ENCODE results near the gene GTF2H1. TPM values are rescaled to one million over a fixed set of nuclear protein-coding genes. Genes with fewer than 3 reads are reported as not detected.

The GTF2H1 gene
- total RNA-seq, 6 experiments from 2014 or later, result 13.3 to 30.7 (median 19.7) TPM

DNA sequence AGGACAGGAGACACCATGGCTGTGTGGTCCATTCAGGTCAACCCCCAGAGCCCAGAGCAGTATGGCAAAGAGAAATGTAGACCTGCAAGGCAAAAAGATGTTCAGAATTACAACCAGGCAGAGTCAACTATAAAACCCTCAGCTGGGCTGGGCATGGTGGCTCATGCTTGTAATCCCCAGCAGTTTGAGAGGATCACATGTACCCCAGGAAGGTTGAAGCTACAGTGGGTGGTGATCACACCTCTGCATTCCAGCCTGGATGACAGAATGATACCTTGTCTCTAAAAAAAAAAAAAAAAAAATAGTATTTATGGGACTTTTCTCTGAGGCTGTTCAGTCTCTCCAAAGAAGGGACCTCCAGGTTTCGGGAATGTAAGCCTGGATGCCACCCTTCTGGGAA lies 53.6 kb downstream of the GTF2H1 start:
- Histone ChIP-seq H3K27me3 (no peaks in the 10 kb centered on the region), H3K4me3 (no peak overlapping the region), H3K27ac (no peak overlapping the region), H3K36me3 (no peaks in the 10 kb centered on the region), H3K4me1 (no peaks in the 10 kb centered on the region), H3K9me3 (no peaks in the 10 kb centered on the region)
- no peak for TF ChIP-seq POLR2A (IDR thresholded peaks at IDR 0.05)
- TF ChIP-seq, protein P1, sequence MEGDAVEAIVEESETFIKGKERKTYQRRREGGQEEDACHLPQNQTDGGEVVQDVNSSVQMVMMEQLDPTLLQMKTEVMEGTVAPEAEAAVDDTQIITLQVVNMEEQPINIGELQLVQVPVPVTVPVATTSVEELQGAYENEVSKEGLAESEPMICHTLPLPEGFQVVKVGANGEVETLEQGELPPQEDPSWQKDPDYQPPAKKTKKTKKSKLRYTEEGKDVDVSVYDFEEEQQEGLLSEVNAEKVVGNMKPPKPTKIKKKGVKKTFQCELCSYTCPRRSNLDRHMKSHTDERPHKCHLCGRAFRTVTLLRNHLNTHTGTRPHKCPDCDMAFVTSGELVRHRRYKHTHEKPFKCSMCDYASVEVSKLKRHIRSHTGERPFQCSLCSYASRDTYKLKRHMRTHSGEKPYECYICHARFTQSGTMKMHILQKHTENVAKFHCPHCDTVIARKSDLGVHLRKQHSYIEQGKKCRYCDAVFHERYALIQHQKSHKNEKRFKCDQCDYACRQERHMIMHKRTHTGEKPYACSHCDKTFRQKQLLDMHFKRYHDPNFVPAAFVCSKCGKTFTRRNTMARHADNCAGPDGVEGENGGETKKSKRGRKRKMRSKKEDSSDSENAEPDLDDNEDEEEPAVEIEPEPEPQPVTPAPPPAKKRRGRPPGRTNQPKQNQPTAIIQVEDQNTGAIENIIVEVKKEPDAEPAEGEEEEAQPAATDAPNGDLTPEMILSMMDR (IDR thresholded peaks at IDR 0.05), result no peak
- no CpG with 5 or more reads among the region's 1 CpG for WGBS (ENCODE audit: insufficient coverage, low coverage, low lambda C conversion rate, missing lambda C conversion rate)
- intact Hi-C loops (cut with DNase I), result no loop called here
- ATAC-seq (no peak), DNase-seq (no peak)

DNA sequence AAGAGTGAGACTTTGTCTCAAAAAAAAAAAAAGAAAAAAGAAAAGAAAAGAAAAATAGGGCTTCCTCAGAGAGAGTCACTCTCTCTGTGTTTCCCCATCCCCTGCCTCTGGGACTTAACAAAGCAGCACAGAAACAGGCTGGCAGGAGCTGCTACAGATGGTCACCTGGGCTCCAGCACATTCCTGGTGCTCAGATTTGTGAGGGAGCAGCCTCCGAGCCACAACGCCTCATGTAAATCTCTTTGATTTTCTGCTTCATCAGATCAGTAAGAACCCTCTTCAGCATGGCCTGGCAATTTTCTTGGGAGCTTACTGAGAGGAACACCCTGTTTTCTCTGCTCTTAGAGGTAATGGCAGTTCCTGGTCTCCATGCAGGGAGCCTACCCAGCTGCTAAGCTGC lies 56.8 kb downstream of the GTF2H1 start:
- no peak for ATAC-seq
- peaks cover 0 to 18% (median 14%) of the 10 kb centered on the region in 4 donors for H3K4me1 ChIP-seq
- DNase-seq, result no peak
- TF ChIP-seq, protein P1 (IDR thresholded peaks at IDR 0.05), result no peak
- no peak for TF ChIP-seq POLR2A (IDR thresholded peaks at IDR 0.05)
- no peak overlapping the region for H3K4me3 ChIP-seq
- no CpG with 5 or more reads among the region's 2 CpGs for WGBS (ENCODE audit: insufficient coverage, low coverage, low lambda C conversion rate, missing lambda C conversion rate)
- H3K9me3 ChIP-seq, result no peaks in the 10 kb centered on the region
- H3K36me3 ChIP-seq, result no peaks in the 10 kb centered on the region
- no peak overlapping the region for H3K27ac ChIP-seq
- no peaks in the 10 kb centered on the region for H3K27me3 ChIP-seq
- intact Hi-C loops (cut with DNase I), result no loop called here

DNA sequence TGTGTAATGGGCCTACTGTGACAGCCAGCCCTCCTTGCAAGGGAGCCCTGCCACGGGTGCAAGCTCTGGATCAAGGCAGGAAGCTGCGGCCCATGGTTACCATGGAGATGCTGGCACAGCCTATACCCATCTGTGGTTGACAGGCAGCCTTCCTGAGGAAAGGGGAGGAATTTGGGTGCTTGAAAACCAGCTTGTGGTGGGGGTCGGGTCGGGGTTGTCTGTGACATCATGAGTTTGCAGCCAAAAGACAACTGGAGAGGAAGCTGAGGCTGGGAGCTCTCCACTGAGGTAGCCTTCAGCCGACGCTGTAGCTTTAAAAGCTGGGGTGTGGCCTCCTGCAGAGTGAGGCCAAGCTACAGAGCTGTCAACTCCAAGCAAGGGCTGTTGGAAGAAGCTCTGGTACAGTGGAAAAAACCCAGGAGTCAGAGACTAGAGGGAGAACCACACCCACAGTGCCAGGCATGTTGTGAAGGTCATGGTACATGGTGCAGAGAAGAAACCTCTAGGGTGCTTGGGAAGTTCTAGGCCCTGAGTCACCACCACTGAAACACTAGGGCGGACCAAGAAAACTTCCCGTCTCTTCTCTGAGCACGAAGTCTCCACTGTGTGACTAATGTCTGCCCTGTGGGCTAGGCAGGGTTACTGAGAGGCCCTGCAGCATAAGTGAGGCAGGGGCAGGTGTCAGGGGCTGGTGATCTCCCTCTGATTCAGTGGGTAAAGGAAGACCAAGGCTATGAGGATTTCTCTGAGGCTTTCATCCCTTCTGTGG lies 61.2 kb downstream of the GTF2H1 start:
- 18% methylated on average over 7 of the region's 9 CpGs for WGBS (ENCODE audit: insufficient coverage, low coverage, low lambda C conversion rate, missing lambda C conversion rate)
- H3K36me3 ChIP-seq, result no peaks in the 10 kb centered on the region
- H3K4me3 ChIP-seq, result peak overlapping the region in 1 of 3 donors; percentile 9
- ATAC-seq (peak; percentile 71 to 86 (median 76)), DNase-seq (peak; percentile 35 to 72 (median 67))
- intact Hi-C loops (cut with DNase I), result no loop called here
- H3K27ac ChIP-seq, result peak overlapping the region; percentile 91 to 95 (median 93)
- TF ChIP-seq POLR2A (IDR thresholded peaks at IDR 0.05), result no peak
- TF ChIP-seq, protein P1 (IDR thresholded peaks at IDR 0.05), result no peak
- no peaks in the 10 kb centered on the region for H3K27me3 ChIP-seq
- no peaks in the 10 kb centered on the region for H3K9me3 ChIP-seq
- H3K4me1 ChIP-seq, result peaks cover 0 to 29% (median 18%) of the 10 kb centered on the region in 4 donors

DNA sequence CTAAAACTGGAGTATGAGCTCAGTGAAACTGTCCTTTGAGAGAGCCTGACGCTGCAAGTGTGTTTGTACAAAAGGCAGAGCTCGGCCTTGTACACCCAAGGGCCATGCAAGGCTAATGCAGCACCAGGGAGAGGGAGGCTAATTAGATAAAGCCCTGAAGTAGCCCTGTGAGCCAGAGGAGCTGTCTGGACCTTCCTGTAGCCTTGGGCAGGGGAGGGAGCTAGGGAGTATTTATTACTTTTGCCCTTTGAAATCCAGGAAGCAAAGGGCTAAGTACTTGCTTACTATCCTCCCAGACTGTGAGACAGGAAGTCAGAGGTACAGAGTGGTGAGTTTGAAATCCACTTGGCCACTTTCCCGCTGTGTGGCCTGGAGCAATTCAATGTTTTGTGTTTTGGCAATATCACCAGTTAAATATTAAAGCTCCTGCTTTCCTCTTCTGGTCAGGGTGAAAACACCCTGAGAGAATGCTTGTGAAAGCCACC lies 61.8 kb downstream of the GTF2H1 start:
- TF ChIP-seq, protein P1 (IDR thresholded peaks at IDR 0.05), result no peak
- peak; percentile 74 for TF ChIP-seq POLR2A (IDR thresholded peaks at IDR 0.05)
- Histone ChIP-seq H3K27me3 (no peaks in the 10 kb centered on the region), H3K4me1 (peaks cover 0 to 29% (median 18%) of the 10 kb centered on the region in 4 donors), H3K36me3 (no peaks in the 10 kb centered on the region), H3K4me3 (peak overlapping the region in 1 of 3 donors; percentile 9), H3K9me3 (no peaks in the 10 kb centered on the region), H3K27ac (peak overlapping the region; percentile 91 to 95 (median 93))
- ATAC-seq (peak; percentile 85 to 92 (median 87)), DNase-seq (peak; percentile 66 to 90 (median 68))
- 0% methylated on average over 3 of the region's 3 CpGs for WGBS (ENCODE audit: insufficient coverage, low coverage, low lambda C conversion rate, missing lambda C conversion rate)
- intact Hi-C loops (cut with DNase I), result no loop called here
